ENCODE data around the gene TFPI. TPM values are rescaled to one million over a fixed set of nuclear protein-coding genes. Genes with fewer than 3 reads are reported as not detected.
"Not testable (repeated sequence)": the region's sequence is repeated elsewhere in the genome, so short reads cannot be mapped to it uniquely, and the experiment has no call there.

Gene TFPI
- total RNA-seq, 1 donor from 2014 or later, result not detected

- intact Hi-C loops (cut with micrococcal nuclease), result no loop called here
Observed at GRCh38 chr2:187529248-187529976, 24.8 kb downstream of the TFPI start.

- intact Hi-C loops (cut with micrococcal nuclease), result no loop called here
Observed at GRCh38 chr2:187528042-187528441, 26.2 kb downstream of the TFPI start.

GRCh38 chr2:187527262-187527661 lies 27.0 kb downstream of the TFPI start:
- intact Hi-C loops (cut with micrococcal nuclease), result no loop called here

GRCh38 chr2:187526792-187527191 lies 27.4 kb downstream of the TFPI start:
- intact Hi-C loops (cut with micrococcal nuclease), result no loop called here

GRCh38 chr2:187525163-187525900 lies 28.9 kb downstream of the TFPI start:
- intact Hi-C loops (cut with micrococcal nuclease), result no loop called here

GRCh38 chr2:187523325-187523724 lies 30.9 kb downstream of the TFPI start:
- intact Hi-C loops (cut with micrococcal nuclease), result no loop called here

GRCh38 chr2:187520121-187520624 lies 34.1 kb downstream of the TFPI start:
- intact Hi-C loops (cut with micrococcal nuclease), result no loop called here

- intact Hi-C loops (cut with micrococcal nuclease), result no loop called here
Observed at GRCh38 chr2:187519419-187520120, 34.7 kb downstream of the TFPI start.

GRCh38 chr2:187517750-187518361 lies 36.4 kb downstream of the TFPI start:
- intact Hi-C loops (cut with micrococcal nuclease), result not testable (repeated sequence)

GRCh38 chr2:187516630-187517510 lies 37.4 kb downstream of the TFPI start:
- intact Hi-C loops (cut with micrococcal nuclease), result not testable (repeated sequence)

- intact Hi-C loops (cut with micrococcal nuclease), result no loop called here
Observed at GRCh38 chr2:187514930-187515329, 39.3 kb downstream of the TFPI start.

GRCh38 chr2:187514235-187514829 lies 39.9 kb downstream of the TFPI start:
- intact Hi-C loops (cut with micrococcal nuclease), result not testable (repeated sequence)

GRCh38 chr2:187513460-187514234 lies 40.6 kb downstream of the TFPI start:
- intact Hi-C loops (cut with micrococcal nuclease), result not testable (repeated sequence)

- intact Hi-C loops (cut with micrococcal nuclease), result no loop called here
Observed at GRCh38 chr2:187511356-187512315, 42.6 kb downstream of the TFPI start.

- intact Hi-C loops (cut with micrococcal nuclease), result not testable (repeated sequence)
Observed at GRCh38 chr2:187510419-187511355, 43.5 kb downstream of the TFPI start.

GRCh38 chr2:187509667-187510417 lies 44.4 kb downstream of the TFPI start:
- intact Hi-C loops (cut with micrococcal nuclease), result no loop called here

Measured in T-helper 1 cell treated with Interleukin-12 subunit alpha and Interleukin-12 subunit beta and Interleukin-4 antibody, amounts not matched to agents 30 ng/mL and 1 ng/mL, for 36 hours (primary cell).